Panc1 (cell line): ENCODE measurements around the gene OR2AE1. TPM values are rescaled to one million over a fixed set of nuclear protein-coding genes. Genes with fewer than 3 reads are reported as not detected.

Source experiments
- ATAC-seq: fragments of 200-7000 bp; cut with Tn5 transposase; 2 replicates; pipeline ENCODE4 v1.9.1; 2020; ENCODE audit warnings: mild to moderate bottlenecking, moderate library complexity
- BruUV-seq: library from RNA; stranded (reverse); fragments of 400-500 nt; replicated peaks from 2 replicates; lab custom pipeline; 2021; lab: Mats Ljungman, UMichigan
- CTCF ChIA-PET: fragments of 300-600 bp; sonication (Branson Sonifier 250); formaldehyde crosslinking; loops from one replicate; lab custom pipeline; 2022; ENCODE audit warnings: antibody characterized with exemption; lab: Charles Lee
- POLR2A ChIA-PET: fragments of 300-600 bp; sonication (Branson Sonifier 250); formaldehyde crosslinking; loops from one replicate; lab custom pipeline; 2022; ENCODE audit warnings: antibody characterized with exemption; lab: Charles Lee
- DNase-seq: peaks from one replicate; pipeline ENCODE4 v3.0.0-alpha.2; 2010; ENCODE audit warnings: low read depth, low spot score
- H3K27ac ChIP-seq: 2 replicates; pipeline ENCODE4 v1.5.1; 2011; ENCODE audit warnings: mild to moderate bottlenecking, low read length, inconsistent platforms
- H3K27me3 ChIP-seq: fragments of 200-500 bp; sonication (Bioruptor generic); 2 replicates; pipeline ENCODE4 v1.6.0; 2014; ENCODE audit warnings: low read length, inconsistent platforms; ENCODE audit not compliant: control insufficient read depth, insufficient read depth
- H3K36me3 ChIP-seq: fragments of 200-500 bp; sonication (Bioruptor generic); 2 replicates; pipeline ENCODE4 v1.5.1; 2014; ENCODE audit warnings: inconsistent platforms, mild to moderate bottlenecking, low read length, moderate library complexity; ENCODE audit not compliant: control insufficient read depth, insufficient read depth
- H3K4me1 ChIP-seq: 2 replicates; pipeline ENCODE4 v1.5.1; 2011; ENCODE audit warnings: inconsistent platforms, mild to moderate bottlenecking, low read length, moderate library complexity; ENCODE audit not compliant: control insufficient read depth, insufficient read depth
- H3K4me3 ChIP-seq, 2 experiments: 2 replicates each; pipeline ENCODE4 v1.5.1; 2011 to 2012; ENCODE audit warnings: low read depth in 2 of 2, low read length in 2 of 2, mild to moderate bottlenecking in 2 of 2, inconsistent platforms in 1 of 2, moderate library complexity in 1 of 2
- H3K9me3 ChIP-seq: fragments of 200-500 bp; sonication (Bioruptor generic); 2 replicates; pipeline ENCODE4 v1.5.1; 2014; ENCODE audit warnings: low read depth, mild to moderate bottlenecking, inconsistent platforms, low read length, moderate library complexity; ENCODE audit not compliant: control insufficient read depth, insufficient read depth
- CTCF ChIP-seq: fragments of 450-650 bp; IDR thresholded peaks from 2 replicates; pipeline ENCODE4 v1.5.1; 2017; ENCODE audit warnings: mild to moderate bottlenecking
- POLR2AphosphoS5 ChIP-seq: IDR thresholded peaks from 2 replicates; pipeline ENCODE4 v1.6.1; 2012; ENCODE audit warnings: mild to moderate bottlenecking, low read depth, low read length, moderate library complexity
- SIN3A ChIP-seq: IDR thresholded peaks from 2 replicates; pipeline ENCODE4 v1.6.1; 2012; ENCODE audit warnings: low read depth, mild to moderate bottlenecking, low read length, moderate library complexity, borderline replicate concordance; ENCODE audit not compliant: insufficient read depth
- TCF7L2 ChIP-seq: IDR thresholded peaks from 2 replicates; pipeline ENCODE4 v1.6.1; 2011; ENCODE audit warnings: mild to moderate bottlenecking, low read depth, low read length, inconsistent platforms
- in situ Hi-C: cut with HindIII; loops from 2 replicates; pipeline ENCODE4 v1.10.0; 2016; ENCODE audit warnings: low sequenced_read_pairs, low pct_unique_long_range_greater_than_20kb
- intact Hi-C: fragments of 100-400 bp; cut with micrococcal nuclease; formaldehyde crosslinking; loops from one replicate; pipeline ENCODE4 v1.10.0; 2022; ENCODE audit not compliant: unreplicated experiment
- total RNA-seq: library from RNA; stranded (reverse); gene quantifications from one replicate; pipeline ENCODE4 v1.2.1, GENCODE V29; 2021; ENCODE audit not compliant: unreplicated experiment
- TF ChIP-seq, protein P1 (sequence below), 2 experiments: IDR thresholded peaks; 2 replicates each; pipeline ENCODE4 v1.6.1; 2011 to 2012; ENCODE audit warnings: low read depth in 2 of 2, control low read depth in 1 of 2, low read length in 1 of 2, mild to moderate bottlenecking in 1 of 2, moderate library complexity in 1 of 2; ENCODE audit not compliant: insufficient read depth in 1 of 2

Gene OR2AE1
- total RNA-seq, 1 experiment from 2014 or later: not detected

DNA sequence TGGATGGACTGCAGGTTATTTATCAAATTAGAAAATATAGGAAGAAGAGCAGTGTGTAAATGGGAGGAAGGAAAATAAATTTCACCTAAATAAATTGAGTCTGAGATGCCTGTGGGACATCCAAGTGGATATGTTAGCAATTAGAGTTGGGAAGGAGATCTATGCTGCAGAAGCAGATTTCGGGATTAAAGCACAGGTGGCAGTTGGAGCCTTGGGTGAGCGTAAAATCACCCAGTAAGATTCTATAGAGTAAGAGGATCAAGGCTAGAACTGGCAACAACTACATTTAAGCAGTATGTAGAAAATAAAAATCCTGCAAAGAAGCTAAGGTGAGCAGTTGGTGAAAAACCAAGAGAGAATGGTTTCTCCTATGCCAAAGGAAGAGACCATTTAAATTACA, 34.1 kb upstream of the OR2AE1 start:
- in situ Hi-C loops: no loop called here
- H3K9me3 ChIP-seq: no peaks in the 10 kb centered on the region
- peaks cover 25% of the 10 kb centered on the region; the same call in 1 of the 2 replicates for H3K36me3 ChIP-seq
- no peak overlapping the region for H3K27ac ChIP-seq
- ChIA-PET CTCF (no interaction called here), POLR2A (no interaction called here)
- DNase-seq (no peak), ATAC-seq (no peak)
- no TSS peak for BruUV-seq
- H3K4me1 ChIP-seq: no peaks in the 10 kb centered on the region
- H3K4me3 ChIP-seq: no peak overlapping the region
- TF ChIP-seq CTCF (no peak), SIN3A (no peak)
- TF ChIP-seq, protein P1, sequence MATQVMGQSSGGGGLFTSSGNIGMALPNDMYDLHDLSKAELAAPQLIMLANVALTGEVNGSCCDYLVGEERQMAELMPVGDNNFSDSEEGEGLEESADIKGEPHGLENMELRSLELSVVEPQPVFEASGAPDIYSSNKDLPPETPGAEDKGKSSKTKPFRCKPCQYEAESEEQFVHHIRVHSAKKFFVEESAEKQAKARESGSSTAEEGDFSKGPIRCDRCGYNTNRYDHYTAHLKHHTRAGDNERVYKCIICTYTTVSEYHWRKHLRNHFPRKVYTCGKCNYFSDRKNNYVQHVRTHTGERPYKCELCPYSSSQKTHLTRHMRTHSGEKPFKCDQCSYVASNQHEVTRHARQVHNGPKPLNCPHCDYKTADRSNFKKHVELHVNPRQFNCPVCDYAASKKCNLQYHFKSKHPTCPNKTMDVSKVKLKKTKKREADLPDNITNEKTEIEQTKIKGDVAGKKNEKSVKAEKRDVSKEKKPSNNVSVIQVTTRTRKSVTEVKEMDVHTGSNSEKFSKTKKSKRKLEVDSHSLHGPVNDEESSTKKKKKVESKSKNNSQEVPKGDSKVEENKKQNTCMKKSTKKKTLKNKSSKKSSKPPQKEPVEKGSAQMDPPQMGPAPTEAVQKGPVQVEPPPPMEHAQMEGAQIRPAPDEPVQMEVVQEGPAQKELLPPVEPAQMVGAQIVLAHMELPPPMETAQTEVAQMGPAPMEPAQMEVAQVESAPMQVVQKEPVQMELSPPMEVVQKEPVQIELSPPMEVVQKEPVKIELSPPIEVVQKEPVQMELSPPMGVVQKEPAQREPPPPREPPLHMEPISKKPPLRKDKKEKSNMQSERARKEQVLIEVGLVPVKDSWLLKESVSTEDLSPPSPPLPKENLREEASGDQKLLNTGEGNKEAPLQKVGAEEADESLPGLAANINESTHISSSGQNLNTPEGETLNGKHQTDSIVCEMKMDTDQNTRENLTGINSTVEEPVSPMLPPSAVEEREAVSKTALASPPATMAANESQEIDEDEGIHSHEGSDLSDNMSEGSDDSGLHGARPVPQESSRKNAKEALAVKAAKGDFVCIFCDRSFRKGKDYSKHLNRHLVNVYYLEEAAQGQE (IDR thresholded peaks at IDR 0.05; ENCODE audit: insufficient read depth in 1 of 2, low read depth in 2 of 2, low read length in 1 of 2): no peak
- intact Hi-C loops: loop anchor here (5.0 to 10.0 kb wide), 2 partner anchors 81 to 144 kb away; no protein-coding TSS in a partner anchor
- H3K27me3 ChIP-seq: no peaks in the 10 kb centered on the region

DNA sequence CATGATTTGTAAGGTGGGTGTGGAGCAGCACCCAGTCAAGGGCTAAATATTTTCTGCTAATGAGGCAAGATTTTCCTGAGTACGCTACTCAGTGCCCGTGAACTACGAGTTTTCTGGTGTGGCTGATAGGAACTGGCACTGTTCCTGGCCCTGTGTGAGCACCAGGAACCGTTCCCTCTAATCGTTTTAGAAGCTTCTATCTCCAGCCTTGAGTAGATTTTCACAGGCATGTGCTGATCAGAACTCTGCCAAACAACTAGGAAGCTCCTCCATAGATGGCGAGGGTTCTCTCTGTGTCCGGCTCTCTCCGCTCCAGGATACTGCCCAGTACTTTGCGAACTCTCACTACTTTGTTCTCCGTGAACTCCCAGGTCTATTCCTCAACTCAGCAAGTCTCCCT, 24.7 kb upstream of the OR2AE1 start:
- CTCF ChIA-PET: no interaction called here
- Histone ChIP-seq H3K9me3 (no peaks in the 10 kb centered on the region), H3K27ac (no peak overlapping the region), H3K4me3 (no peak overlapping the region), H3K36me3 (peaks cover 22% of the 10 kb centered on the region), H3K27me3 (no peaks in the 10 kb centered on the region), H3K4me1 (no peaks in the 10 kb centered on the region)
- no peak for DNase-seq
- TF ChIP-seq TCF7L2 (no peak), POLR2AphosphoS5 (no peak), SIN3A (no peak), CTCF (no peak)
- TF ChIP-seq, protein P1 (IDR thresholded peaks at IDR 0.05; ENCODE audit: insufficient read depth in 1 of 2, low read depth in 2 of 2, low read length in 1 of 2): no peak
- in situ Hi-C loops: no loop called here
- no TSS peak for BruUV-seq
- ATAC-seq: no peak
- intact Hi-C loops: no loop called here
- POLR2A ChIA-PET: no interaction called here
